GM18858 (cell line): ENCODE measurements around the gene TMEM80.
"Not testable (repeated sequence)": the region's sequence is repeated elsewhere in the genome, so short reads cannot be mapped to it uniquely, and the experiment has no call there.

ENCODE experiments used
- ATAC-seq: cut with Tn5 transposase; IDR thresholded peaks from one replicate; pipeline ENCODE4 v1.9.1; 2021; ENCODE audit not compliant: unreplicated experiment

Gene TMEM80

DNA sequence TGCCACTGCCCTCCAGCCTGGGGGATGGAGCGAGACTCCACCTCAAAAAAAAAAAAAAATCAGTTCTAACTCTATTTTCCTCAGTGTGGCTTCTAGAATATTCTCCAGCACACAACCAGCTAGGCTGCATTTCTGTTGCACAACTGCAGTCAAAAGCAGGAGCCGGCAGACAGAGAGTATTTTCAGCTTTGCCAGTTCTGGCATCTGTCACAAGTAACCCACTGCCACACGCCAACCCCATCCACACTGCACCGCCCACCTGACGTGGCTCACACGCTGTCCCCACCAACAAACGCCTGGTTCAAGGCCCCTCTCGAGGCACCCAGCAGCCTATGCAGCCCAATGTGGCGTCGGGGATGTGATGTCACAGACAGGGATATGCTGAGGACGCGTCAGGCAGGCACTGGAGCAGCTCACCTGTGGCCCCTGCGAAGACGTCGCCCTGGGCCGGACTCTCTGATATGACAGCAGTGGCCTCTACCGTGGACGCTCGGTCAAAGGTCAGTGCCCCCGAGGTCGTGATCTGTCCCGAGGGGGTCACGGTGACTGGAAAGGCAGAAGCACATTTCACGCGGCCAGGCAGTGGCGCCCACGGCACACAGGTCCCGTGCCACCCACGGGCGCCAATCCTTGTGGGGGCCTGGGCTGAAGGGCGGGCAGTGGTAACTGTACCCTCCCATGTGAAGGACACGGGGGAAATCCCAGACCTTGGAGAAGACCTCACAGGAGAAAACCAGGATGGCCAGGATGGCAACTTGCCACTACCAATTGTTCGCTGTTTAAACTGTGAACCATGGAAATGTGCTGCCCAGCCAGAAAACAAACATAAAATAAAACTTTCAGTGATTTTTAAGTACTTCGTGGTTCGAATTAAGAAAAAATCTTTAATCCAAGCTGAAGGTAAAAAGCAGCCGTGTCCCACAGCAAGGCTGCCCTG lies 16.1 kb upstream of the TMEM80 start:
- no peak for ATAC-seq

DNA sequence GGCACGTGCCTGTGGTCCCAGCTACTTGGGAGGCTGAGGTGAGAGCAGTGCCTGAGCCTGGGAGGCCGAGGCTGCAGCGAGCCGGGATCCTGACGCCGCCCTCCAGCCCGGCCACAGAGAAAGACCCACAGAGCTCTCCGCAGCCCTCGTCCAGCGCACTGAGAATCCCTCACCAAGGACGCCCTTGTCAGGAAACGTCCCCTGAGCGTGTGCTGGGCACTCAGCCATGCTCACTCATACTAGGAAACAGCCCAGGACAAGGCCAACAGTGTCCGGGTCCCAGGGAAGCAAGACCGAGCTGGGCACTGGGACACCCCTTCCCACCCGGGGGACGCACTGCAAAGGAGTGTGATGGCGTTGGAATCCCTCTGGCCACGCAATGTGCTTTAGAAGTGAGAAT lies 15.1 kb upstream of the TMEM80 start:
- no peak for ATAC-seq

DNA sequence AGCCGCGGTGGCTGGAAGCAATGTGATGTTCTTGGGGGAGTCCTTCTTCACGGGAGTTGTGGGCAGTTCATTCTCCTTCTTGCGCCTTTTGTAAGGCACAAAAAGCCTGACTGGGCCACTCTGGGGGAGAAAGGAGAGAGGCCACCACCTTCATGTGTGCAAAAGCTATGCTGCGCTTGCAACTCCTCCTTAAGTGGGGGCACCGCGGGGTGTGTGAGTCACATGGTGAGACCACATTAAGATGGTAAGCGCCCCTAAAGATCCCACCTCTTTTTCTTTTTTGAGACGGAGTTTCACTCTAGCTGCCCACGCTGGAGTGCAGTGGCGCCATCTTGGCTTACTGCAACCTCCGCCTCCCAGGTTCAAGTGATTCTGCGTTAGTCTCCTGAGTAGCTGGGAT lies 14.6 kb upstream of the TMEM80 start:
- ATAC-seq, result no peak

DNA sequence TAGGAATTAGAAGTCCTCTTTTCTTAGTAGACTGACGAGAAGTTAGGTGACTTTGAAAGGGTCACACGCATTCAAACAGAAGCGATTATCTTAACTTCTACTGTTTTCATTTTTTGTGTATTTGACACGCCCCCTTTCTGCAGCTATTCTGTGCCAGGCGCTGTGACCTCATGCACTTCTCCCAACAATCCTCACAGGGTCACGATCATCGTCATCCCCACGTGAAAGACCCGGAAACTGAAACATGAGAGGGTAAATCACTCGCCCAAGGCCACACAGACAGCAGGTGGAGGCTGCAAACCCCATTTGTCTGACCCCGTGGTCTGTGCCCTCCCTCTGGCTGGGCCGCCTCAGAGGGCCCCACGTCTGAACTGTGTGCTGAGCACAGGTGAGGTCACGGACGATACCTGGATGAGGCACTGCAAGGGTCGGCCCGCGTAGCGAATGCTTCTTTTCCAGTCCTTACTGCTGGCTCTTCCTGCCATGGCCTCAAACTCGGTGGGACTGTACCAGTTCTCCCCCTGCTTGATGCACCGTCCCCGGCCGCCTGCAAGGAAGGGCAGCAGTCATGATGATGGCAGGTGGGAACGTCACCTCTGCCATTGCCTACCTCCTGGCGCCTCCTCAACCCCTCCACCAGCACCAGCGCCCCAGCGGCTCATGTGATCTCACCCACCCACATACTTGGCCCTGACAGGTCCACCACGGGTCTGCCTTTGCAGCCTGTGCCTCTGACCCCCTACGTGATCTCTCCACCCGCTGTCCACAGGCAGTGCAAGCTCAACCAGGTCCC lies 9.0 kb upstream of the TMEM80 start:
- no peak for ATAC-seq

DNA sequence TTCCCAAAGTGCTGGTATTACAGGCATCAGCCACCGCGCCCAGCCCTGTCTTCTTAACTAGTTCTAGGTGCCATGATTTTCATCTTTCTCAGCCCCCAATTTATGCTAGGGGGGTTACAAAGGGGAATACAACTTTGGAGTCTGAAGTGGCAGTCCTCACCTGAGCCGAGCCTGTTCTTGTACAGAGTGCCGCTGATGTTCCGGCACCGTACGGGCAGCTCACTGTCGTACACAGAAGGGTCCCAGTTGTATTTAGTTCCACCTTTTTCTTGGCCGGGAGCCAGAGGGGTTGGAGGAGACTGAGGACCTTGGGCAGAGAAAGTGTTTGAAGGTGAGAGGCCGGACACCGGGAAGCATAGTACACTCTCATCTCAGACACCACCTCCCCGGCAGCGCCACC lies 7.9 kb upstream of the TMEM80 start:
- no peak for ATAC-seq

DNA sequence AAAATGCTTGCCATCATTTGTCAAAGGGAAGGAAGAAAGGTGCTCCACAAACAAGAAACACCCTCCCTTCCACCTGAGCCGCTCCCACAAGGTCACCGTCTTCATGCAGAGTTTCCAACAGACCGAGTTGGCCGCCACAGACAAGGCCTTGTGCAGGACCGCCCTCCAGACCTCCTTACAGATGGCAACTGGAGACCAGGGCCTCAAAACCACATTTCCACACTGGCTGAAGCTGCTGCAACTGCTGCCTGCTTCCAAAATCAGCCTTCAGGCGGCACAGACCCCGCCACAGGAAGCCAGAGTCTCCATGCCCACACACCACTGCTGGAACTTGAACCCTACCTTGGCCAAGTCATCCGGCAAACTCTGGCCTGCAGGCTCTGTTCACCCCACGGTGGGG lies 6.9 kb upstream of the TMEM80 start:
- ATAC-seq, result no peak

DNA sequence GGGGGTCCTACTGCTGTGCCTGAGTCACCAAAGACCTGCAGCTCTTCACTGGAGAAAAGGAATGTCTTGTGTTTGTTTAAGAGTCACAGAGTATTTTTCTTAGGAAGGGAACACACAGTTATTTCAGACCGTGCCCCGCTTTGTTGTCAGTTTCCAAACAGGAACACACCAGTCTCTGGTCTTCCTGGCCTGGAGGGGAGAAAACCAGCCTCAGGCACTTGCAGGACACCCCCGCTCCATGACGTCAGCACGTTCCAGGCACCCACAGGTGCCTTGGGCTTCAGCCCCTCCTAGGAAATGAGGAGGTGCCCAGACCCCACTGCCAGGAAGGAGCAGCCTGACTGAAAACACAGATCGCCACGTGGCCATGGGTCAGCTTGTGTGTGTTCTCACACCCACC lies 6.0 kb upstream of the TMEM80 start:
- ATAC-seq, result no peak

DNA sequence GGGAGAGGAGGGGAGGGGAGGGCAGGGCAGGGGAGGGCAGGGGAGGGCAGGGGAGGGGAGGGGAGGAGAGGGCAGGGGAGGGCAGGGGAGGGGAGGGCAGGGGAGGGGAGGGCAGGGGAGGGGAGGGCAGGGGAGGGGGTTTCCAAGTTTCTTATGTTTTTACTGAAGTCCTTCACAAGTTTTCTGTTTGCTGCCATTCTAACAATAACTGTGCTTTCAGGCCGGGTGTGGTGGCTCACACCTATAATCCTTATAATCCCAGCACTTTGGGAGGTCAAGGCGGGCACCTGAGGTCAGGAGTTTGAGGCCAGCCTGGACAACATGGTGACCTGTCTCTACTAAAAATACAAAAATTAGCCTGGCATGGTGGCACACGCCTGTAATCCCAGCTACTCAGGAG lies 5.4 kb upstream of the TMEM80 start:
- not testable (repeated sequence) for ATAC-seq

DNA sequence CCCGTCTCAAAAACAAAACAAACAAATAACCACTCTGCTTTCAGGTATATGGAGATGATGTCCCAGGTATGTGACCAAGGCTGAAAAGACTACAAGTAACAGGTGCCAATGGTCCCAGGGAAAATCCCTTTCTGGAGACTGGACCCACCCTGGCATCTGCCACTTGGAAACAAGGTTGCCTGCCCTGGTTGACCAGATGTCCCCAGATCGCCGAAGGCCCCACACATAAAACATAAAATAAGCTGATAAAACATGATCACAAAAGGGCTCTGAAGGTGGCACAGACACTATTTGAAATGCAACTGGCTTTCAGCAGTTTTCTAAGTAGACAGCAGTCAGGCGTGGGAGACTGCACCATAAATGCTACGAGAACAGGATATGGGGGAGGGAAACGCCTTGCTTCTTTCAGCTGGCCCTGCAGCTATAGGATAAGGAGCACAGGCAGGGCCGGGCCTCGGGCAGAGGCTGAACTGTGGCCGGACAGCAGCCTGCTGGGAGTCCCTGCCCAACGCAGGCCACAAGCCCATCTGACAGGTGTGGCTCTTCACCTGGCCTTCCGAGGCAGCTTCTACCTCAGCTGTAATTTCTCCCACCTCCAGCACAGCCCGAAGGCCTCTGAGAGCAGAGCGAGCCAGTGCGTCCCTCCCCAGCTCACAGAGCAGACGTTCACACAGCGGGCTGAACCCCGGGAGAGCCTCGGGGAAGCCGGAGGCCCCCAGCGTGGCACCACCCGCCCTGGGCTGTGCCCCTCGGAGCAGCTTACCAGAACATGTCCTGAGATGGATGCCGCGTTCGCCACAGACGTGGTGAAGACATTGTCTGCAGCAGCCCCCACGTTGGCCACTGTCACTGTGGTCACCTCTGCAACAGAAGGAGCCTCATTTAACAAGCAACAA lies 4.6 kb upstream of the TMEM80 start:
- ATAC-seq, result no peak

DNA sequence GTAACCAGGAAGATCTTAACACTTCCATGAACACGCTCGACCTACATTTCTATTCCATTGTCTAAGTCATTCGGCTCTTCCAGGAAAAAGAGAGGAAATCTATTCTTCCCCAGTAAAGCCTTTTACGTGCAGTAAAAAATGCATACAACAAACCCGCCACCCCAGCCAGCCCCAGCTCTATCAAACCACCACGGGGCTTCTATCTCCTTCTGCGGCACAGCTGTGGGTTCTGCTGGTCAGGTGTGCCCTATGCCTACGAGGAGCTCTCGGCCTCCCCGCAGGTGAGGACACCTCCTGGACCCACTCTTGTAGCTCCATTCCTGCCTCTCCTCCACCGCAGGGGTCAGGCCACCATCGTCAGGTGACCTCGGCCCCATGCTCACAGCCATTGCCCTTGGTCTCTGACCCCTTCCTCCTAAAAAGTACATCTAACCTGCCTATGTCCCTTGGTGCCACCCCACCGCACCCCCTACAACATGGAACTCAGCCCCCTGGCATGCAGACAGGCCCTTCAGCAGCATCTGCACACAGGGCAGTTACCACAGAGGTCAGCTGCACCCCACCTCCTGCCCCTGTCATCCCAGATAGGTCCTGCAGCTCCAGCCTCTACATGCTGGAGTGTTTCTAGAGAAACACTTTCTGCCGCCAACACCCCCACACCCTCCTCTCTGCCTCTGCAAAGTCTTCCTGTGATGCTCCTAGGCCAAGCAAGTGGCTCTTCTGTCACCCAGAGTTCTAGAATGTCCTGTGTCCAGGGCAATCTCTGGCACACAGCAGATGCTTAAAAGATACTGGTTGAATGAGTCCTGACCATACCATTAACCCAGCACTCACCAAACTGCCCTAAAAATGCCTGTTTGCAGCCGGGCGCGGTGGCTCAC lies 3.7 kb upstream of the TMEM80 start:
- ATAC-seq, result no peak

DNA sequence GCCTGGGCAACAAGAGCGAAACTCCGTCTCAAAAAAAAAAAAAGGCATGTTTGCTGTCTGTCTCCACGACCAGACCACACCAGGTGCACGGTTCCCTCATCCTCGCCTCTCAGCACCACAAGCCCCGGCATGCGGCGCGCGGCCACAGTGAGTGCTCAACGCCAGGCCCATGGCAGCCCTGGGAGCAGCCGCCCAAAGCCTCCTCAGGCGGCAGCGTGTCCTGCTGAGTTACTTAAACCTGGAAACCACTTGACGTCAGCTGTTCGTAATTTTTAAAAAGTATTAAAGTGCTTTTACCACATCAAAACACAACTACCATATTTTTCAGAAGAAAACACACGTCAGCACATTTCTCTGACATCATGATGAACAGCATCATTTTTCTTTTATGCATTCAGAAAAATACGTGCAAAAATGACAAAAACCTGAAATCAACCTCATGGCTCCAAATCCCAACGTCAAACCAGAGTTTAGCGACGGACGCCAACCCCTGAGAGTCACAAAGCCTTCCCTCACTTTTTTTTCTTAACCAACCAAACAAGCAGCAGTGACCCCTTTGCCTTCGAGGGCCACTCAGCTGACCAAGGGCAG lies 2.7 kb upstream of the TMEM80 start:
- ATAC-seq, result no peak

DNA sequence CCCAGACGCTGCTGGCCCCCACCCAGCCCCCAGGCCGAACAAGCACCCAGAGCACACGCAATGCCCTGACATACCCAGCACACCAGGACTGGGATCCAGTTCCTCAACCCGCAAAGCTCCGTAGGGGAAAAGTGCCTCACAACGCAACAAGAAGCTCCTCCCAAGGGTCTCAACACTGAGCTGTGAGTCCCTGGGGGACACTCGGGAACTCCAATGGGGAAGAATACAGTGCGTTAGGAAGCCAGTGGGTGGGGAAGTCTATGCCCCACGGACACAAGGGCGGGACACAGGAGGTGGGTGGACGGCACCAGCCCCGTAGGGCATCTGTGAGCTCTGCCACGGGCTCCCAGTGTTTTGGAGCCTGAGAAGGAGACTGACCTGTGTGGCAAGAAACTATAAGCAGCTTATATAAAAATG lies 2.2 kb upstream of the TMEM80 start:
- no peak for ATAC-seq

DNA sequence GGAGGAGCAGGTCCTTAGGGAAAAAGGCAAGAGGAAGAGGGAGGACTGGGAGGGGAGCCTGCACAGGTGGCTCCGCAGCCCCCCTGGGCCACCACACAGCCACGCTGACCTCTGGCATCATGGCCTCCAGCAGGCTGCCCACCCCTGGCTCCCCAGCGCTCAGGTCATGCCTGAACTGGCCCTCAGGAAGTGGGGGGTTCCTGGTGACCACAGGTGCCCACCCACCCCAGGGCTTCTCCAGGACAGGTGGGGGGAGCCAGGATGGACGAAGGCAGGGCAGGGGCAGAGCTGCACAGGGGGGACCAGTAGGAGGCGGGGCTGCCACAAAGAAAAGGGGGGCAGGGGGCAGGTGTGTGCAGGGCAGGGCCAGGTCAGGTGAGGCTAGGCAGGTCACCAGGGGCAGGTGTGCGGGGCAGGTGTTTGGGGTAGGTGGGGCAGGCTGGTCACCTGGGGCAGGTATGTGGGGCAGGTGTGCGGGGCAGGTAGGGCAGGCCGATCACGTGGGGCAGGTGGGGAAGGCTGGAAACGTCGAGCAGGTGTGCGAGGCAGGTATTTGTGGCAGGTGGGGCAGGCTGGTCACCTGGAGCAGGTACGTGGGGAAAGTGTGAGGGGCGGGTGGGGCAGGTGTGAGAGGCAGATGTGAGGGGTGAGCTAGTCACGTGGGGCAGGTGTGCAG lies 1.6 kb upstream of the TMEM80 start:
- no peak for ATAC-seq

DNA sequence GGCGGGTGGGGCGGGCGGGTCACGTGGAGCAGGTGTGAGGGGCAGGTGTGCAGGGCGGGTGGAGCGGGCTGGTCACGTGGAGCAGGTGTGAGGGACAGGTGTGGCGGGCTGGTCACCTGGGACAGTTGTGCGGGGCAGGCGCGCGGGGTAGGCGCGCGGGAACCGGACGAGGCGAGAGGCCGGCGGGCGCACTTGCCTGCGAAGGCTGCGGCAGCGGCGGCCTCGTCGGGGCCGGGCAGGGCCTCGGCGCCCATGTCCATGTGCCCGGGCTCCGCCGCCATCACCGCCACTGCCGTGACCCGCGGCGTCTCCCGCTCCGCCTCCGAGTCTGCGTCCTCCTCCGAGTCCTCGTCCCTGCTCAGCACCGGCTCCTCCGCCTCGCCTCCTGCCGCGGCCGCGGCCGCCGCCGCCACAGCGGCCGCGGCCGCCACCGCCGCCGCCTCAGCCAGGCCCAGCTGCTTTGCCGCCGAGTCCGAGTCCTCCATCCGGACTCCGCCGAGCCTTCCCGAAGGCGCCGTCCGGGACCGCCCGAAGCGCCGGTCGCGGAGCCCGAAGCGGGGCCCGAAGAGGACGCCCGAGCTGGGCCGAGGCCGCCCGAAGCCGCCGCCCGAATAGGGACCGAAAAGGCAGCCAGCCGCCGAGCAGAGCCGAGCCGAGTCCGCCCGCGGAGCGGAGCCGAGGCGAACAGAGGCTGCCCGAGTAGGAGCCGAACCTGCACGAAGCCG lies 891 bp upstream of the TMEM80 start, which contains the start of gene DEAF1:
Gene DEAF1, minus strand, starts transcription at position 660 of the 725 bp plus-strand sequence. Its CDS starts 175 bp downstream, at position 485.
- ATAC-seq, result peak; percentile 66

DNA sequence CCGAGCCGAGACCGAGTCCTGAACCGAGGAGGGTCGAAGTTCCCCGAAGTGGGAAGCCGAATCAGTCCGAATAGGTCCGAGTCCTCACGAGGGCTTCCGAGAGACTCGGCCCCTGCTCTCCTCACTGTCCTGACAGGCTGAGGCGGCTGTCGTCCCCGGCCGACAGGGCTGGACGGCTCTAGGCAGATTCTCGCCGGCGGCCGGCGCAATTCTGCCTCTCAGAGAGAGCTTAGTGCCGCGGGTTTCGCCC lies 403 bp upstream of the TMEM80 start:
- ATAC-seq, result no peak

DNA sequence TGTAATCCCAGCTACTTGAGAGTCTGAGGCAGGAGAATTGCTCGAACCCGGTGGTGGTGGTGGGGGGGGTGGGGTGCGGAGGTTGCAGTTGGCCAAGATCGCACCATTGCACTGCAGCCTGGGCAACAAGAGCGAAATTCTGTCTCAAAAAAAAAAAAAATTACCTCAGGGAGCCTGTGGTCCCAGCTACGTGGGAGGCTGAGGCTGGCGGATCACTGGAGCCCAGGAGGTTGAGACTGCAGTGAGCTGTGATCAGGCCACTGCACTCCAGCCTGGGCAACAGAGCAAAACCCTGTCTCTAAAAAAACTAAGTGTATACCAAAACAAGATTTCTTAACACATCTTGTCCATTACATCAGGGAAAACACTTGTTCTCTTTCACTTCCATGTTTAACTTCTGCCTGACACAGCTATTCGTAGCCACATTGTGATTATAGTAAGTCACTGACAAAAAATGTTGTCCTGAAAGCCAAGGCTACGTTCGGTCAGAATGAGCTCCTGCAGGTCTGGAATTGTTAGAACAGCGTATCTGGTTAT lies 1.4 kb downstream of the TMEM80 start:
- ATAC-seq, result no peak

DNA sequence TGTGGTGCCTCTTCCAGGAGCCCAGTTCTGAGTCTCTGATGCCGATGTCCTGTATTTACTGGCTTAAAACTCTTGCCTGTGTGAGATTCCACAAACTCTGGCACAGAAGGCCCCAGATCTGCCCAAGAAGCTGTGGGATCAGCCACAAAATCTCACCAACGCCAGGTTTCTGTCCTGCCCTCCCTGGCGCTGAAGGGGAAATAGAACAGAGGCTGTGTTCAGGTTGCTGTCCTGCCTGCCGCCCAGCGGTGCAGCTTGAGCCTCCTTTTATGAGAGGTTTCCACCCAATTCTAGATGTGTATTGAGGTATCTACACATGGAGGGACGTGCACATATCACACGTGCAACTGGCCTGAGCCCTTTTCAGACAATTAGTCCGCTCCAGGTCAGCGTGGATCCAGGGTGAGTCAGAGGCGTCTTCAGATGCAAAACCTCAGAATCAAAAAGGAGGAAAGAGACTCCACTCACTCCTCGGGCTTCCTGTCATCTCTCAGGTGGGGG lies 2.2 kb downstream of the TMEM80 start:
- no peak for ATAC-seq

DNA sequence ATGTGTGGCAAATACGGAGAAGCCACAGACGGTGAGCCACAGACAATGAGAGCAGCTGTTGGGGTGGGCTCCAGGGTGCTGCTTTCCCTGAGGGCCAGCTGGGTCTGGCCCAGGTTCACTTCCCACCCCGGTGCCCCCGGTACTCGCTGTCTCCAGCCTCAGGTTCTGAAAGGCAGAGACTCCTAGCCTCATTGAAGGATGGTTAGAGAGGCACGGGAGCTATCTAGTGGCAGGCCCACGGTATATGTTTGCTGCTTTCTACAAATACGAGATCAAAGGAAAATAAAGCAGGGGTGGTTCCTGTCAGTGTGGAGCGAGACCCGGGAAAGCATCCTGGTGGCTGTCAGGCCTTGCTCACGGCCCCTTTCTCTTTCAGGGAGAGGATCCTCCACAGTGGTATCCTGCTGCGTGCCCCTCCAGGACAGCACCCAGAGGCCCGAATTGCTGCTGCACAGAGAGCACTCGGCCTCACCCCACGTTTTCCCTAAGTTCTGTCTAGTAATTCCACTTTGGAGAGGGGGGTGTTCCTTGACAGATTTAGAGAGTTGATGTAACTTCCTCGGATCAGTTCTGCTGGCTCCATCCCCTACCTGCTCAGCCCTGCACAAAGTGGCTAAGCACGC lies 3.0 kb downstream of the TMEM80 start:
- no peak for ATAC-seq
